HG03175 (cell line): ENCODE data around the gene NOC2L.

Source experiments
- ATAC-seq: cut with Tn5 transposase; IDR thresholded peaks from one replicate; pipeline ENCODE4 v1.9.1; 2021; ENCODE audit warnings: mild to moderate bottlenecking, moderate library complexity; ENCODE audit not compliant: unreplicated experiment

Gene NOC2L

DNA sequence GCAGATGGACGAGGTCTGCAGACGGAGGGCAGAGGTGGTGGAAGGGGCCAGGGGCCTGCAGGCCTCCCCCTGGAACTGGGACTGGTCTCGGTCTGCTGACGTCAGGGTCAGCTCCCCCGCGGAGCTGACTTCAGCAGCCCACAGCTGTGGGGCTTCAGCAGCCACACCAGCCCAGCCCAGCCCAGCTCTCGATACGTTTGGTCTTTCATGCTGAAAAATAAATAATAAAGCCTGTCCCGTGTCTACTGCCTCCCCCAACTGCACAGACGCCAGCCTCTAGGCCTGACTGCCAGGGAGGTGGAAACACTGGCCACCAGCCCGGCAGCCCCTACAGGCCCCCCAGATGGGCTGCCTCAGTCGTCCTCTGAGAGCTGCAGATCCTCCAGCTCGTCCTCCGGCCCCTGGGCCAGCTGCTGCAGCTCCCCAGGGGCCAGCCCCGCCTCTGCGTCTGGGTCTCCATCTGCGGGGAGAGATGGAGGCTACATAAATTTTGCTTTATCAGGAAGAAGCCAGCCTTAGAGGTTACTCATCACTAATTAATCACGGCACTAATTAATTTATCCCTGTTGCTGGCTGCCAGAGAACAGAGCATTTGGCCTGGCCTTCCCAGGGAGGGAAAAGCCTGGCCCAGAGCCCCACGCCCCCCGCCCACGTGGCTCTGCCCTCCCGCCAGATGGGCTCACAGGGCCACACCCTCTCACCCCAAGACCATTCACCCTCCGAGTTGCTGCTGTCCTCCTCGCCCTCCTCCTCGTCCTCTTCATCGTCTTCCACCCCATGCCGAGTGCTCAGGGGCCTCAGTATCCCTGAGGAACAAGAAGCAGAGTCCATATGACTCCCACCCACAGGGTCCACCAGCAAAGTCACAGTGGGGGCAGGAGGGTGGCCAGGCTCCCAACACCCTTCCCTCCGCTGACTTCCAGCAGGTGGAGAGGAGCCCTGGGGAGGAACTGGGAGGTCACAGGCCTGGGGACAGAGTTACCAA, 14.4 kb downstream of the NOC2L start:
- no peak for ATAC-seq

- no peak for ATAC-seq
Measured at GRCh38 chr1:943545-944340, 15.3 kb downstream of the NOC2L start.

- ATAC-seq = no peak
Measured at GRCh38 chr1:942864-943533, 16.1 kb downstream of the NOC2L start.

GRCh38 chr1:942411-942821, 16.6 kb downstream of the NOC2L start:
- ATAC-seq = no peak

DNA sequence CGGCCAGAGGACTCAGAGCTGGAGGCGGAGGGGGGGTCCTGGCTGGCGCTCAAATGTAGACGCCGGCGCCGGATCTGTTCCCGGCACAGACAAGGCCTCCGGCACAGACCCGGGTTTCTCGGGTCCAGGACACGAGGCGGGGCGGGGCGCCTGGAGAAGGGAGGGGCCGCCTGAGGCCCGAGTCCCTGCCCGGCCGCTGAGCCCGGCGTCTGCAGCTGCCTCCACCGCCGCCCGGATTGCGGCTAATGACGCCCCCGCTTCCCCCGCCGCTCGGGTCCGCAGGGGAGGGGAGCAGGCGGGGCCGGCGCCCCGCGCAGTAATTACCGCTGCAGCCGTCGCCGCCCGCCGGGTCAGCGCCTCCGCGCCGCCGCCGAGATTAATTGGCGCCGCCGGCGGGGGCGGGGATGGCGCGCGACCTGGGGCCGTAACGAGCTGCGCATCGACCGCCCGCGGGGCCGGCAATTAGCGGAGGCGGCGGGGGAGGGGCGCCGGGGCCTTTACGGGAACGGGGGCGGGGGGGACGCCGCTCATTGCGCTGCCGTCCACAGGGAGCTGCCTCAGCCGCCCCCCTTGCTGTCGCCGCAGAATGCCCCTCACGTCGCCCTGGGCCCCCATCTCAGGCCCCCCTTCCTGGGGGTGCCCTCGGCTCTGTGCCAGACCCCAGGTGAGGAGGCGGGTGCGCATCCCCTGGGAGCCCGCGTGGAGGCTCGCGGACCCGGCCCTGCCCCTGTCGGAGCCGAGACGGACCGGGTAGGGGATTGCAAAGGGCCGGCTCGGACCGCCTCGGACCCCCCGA, 17.3 kb downstream of the NOC2L start:
- no peak for ATAC-seq

- ATAC-seq = no peak
Measured at GRCh38 chr1:941015-941587, 18.0 kb downstream of the NOC2L start.

DNA sequence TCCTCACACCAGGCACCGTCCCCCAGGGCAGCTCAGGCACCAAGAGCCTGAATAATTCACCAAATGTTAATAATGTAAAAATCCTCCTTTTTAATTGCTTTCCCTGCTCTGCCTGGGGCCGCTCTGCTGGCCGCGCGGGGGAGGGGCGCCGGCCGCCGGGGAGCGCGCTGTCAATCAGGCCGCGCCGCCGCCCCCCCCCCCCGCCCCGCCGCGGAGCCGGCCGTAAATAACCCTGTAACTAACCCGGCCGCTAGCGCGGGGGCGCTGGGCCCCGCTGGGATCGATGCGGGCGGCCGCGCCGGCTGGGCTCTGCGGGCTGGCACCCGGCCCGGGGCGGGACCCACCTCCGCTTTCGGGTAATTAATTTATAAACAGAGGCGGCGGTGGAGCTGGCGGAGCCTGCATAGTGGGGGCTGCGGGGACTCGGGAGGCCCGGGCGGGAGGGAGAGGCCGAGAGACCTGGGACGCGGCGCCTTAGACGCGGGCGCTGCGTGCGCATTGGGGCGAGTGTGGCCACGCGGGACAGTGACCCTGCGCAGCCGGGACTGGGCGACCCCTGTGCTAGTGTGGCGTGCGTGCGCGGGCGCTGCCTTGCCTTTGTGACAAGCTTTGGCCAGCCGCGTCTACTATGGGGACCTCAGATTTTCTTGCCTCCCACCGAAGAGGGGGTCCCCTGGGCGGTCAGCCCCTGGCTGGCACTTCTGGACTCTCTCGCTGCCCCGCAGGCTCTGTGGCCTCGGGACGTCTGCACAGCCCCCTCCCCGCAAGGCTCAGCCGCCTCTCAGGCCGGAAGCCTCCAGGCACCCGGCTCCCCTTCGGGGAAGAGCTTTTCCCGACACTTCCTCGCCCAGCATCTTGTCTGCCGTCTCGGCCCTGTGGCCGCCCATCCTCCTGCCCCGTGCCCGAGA, 18.7 kb downstream of the NOC2L start:
- no peak for ATAC-seq

- no peak for ATAC-seq
Measured at GRCh38 chr1:939511-940106, 19.4 kb downstream of the NOC2L start.

- ATAC-seq = no peak
Measured at GRCh38 chr1:938711-939489, 20.2 kb downstream of the NOC2L start.

GRCh38 chr1:938088-938683, 20.9 kb downstream of the NOC2L start:
- no peak for ATAC-seq

- ATAC-seq = no peak
Measured at GRCh38 chr1:937521-937920, 21.5 kb downstream of the NOC2L start.

DNA sequence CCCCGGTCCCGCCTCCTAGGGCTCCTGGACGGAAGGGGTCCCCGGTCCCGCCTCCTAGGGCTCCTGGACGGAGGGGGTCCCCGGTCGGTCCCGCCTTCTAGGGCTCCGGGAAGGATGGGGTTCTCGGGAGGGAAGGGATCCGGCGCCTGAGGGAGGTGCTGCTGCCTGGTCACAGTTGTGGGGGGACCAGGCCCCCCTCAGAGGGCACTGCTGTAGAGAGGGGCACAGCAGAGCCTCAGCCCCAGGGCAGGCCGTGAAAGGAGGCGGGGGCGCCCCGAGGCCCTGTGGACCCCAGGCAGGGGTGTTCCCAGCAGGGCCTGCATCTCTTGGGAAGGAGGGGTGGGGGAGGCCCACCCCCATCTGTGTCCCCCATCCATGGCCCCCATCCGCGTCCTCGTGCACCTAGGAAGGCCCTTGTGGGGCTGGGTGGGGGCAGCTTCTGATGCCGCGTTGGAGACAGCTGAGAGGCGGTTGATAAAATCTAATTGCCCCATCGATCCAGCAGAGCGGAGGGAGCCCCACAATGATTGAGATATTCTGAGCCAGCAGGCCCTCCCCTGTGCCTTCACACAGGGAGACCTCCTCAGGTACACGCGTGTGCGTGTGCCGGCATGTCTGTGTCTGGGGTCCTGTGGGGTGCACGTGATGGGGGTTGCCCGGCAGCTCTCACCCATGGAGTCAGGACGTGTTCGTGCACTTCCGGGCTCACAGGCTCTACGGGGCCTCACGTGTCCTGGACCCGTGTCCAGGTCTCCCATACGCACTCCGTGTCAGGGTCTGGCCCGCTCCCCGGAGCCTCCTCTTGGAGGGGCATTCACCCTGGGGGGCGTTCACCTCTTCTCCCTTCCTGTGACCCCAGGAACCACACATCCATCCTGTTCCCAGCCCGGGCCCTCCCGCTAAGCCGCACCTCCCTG, 22.4 kb downstream of the NOC2L start:
- ATAC-seq = no peak

DNA sequence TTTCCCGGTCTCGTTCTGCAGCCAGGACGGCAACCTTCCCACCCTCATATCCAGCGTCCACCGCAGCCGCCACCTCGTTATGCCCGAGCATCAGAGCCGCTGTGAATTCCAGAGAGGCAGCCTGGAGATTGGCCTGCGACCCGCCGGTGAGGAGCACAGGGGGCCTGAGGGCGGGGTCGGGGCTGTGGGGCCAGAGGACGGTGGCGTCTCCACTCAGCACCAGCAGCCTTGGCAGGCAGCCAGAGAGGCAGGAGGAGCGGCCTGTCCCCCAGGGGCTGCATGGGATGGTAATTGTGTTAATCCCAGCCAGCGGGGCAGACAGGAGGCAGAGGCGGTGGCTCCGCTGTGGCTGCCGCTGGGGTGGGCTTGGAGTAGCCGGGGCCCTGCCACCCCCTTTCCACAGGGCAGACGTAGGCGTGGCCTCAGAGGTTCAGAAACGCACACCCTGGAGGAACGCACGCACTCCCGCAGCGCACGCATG, 23.3 kb downstream of the NOC2L start:
- no peak for ATAC-seq

DNA sequence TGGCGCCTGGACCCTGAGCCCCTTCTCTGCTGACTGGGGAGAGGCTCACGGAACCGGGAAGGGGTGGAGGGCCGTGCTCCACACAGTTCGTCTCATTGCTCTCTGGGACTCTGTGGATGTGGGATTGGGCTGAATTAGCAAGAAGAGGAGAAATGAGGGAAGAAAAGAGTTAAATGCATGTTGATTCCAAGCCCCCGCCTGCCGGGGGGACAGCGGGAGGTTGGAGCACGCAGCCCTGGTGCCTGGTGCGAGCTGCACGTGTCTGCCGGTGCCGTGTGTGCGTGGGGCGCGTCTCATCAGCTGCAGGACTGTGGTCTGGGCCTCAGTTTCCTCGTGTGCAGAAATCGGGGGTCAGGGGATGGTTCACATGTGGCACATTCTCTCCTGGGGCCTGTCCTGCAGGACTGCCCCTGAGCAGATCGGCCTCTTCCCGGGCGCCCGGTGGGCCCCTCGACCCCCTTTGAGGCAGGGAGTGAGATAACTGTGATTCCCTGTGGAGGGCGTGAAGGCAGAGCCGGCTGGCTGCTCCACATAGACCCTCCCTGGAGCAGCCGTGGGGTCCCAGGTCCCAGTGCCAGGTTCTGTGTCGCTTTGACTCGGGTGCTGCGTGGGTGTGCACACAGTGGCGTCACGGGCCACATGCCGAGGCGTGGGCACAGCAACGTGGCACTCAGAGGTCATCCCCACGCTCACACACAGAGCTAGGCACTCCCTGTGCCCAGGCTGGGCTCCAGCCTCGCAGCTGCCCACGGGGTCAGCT, 23.9 kb downstream of the NOC2L start:
- no peak for ATAC-seq

- ATAC-seq = no peak
Measured at GRCh38 chr1:933603-933940, 25.5 kb downstream of the NOC2L start.
